Left cardiac atrium (tissue), 4 donors: ENCODE data around the gene EEFSEC. TPM values are rescaled to one million over a fixed set of nuclear protein-coding genes. Genes with fewer than 3 reads are reported as not detected.
A peak's percentile ranks its signal among the peaks of the same experiment; 100 is the strongest.

Experiments used
- ATAC-seq, 2 donors: fragments of 200-7000 bp; cut with Tn5 transposase; one replicate each; pipeline ENCODE4 v1.9.1; 2020; ENCODE audit warnings: mild to moderate bottlenecking in 2 of 2, moderate library complexity in 2 of 2
- DNase-seq: peaks from one replicate; pipeline ENCODE4 v3.0.0-alpha.2; 2020
- intact Hi-C, 2 donors: fragments of 100-400 bp; cut with DNase I; formaldehyde crosslinking; loops; one replicate each; pipeline versions ENCODE4 v1.14.1 to v1.15.1; 2022 to 2023
- total RNA-seq, 2 donors: library from RNA; stranded (reverse); fragmentation: NEBNext Ultra II Directional; extraction: Animal tissue kit (Norgen Biotek cat#: 25700); gene quantifications; one replicate each; pipeline ENCODE4 v1.2.1, GENCODE V29; 2021
- donor health status: DM: no; HTN: yes; CAD: no.
- donor health status: DM: no; HTN: yes; CAD: no; lungs with severe emphysema.
- donor health status: DM: yes; HTN: yes; CAD: no.
- donor health status: Dilated cardiomyopathy.

Gene EEFSEC
- total RNA-seq, 2 donors from 2014 or later: 13.5 to 18.9 TPM

- ATAC-seq (no peak), DNase-seq (no peak)
- intact Hi-C loops: no loop called here
Measured at GRCh38 chr3:128254967-128255366, 101.7 kb downstream of the EEFSEC start.

- intact Hi-C loops: no loop called here
- ATAC-seq (no peak), DNase-seq (no peak)
Measured at GRCh38 chr3:128256131-128256530, 102.8 kb downstream of the EEFSEC start.

GRCh38 chr3:128257632-128258031, 104.4 kb downstream of the EEFSEC start:
- no peak for ATAC-seq
- no peak for DNase-seq
- intact Hi-C loops: no loop called here

- no peak for DNase-seq
- intact Hi-C loops: no loop called here
- no peak for ATAC-seq
Measured at GRCh38 chr3:128260275-128260674, 107.0 kb downstream of the EEFSEC start.

- ATAC-seq: no peak
- intact Hi-C loops: no loop called here
- no peak for DNase-seq
Measured at GRCh38 chr3:128262457-128262856, 109.2 kb downstream of the EEFSEC start.

GRCh38 chr3:128263118-128263517, 109.8 kb downstream of the EEFSEC start:
- intact Hi-C loops: no loop called here
- no peak for ATAC-seq
- no peak for DNase-seq

GRCh38 chr3:128263946-128264345, 110.7 kb downstream of the EEFSEC start:
- no peak for DNase-seq

GRCh38 chr3:128266453-128266852, 113.2 kb downstream of the EEFSEC start:
- intact Hi-C loops: no loop called here
- peak; percentile 63 for DNase-seq
- peak in 1 of 2 donors; percentile 64 for ATAC-seq

More at GRCh38 chr3:128263946-128264345, 110.7 kb downstream of the EEFSEC start:
- no peak for ATAC-seq
- intact Hi-C loops: no loop called here

GRCh38 chr3:128267541-128267940, 114.3 kb downstream of the EEFSEC start:
- intact Hi-C loops: no loop called here
- no peak for DNase-seq
- no peak for ATAC-seq

- DNase-seq: no peak
- intact Hi-C loops: no loop called here
- no peak for ATAC-seq
Measured at GRCh38 chr3:128269006-128269775, 115.9 kb downstream of the EEFSEC start.

GRCh38 chr3:128269796-128270195, 116.5 kb downstream of the EEFSEC start:
- DNase-seq (no peak), ATAC-seq (no peak)
- intact Hi-C loops: no loop called here

GRCh38 chr3:128270559-128271492, 117.5 kb downstream of the EEFSEC start:
- no peak for DNase-seq
- intact Hi-C loops: no loop called here
- ATAC-seq: no peak

- intact Hi-C loops: no loop called here
- DNase-seq: no peak
- no peak for ATAC-seq
Measured at GRCh38 chr3:128271536-128272332, 118.5 kb downstream of the EEFSEC start.

GRCh38 chr3:128273109-128273840, 120.0 kb downstream of the EEFSEC start:
- peak; percentile 70 to 74 for ATAC-seq
- no peak for DNase-seq
- intact Hi-C loops: no loop called here

GRCh38 chr3:128273841-128274573, 120.7 kb downstream of the EEFSEC start:
- intact Hi-C loops: no loop called here
- no peak for ATAC-seq
- DNase-seq: no peak

GRCh38 chr3:128274837-128275236, 121.6 kb downstream of the EEFSEC start:
- intact Hi-C loops: no loop called here
- DNase-seq (no peak), ATAC-seq (no peak)

GRCh38 chr3:128275316-128276145, 122.2 kb downstream of the EEFSEC start:
- ATAC-seq: no peak
- intact Hi-C loops: no loop called here

GRCh38 chr3:128276146-128276435, 122.8 kb downstream of the EEFSEC start:
- no peak for ATAC-seq
- intact Hi-C loops: no loop called here
- DNase-seq: no peak

More at GRCh38 chr3:128275316-128276145, 122.2 kb downstream of the EEFSEC start:
- DNase-seq: no peak
